Measurements from ENCODE around the gene EFNA5. TPM values are rescaled to one million over a fixed set of nuclear protein-coding genes. Genes with fewer than 3 reads are reported as not detected.

EFNA5 gene
- total and polyA plus RNA-seq, 2 experiments from 2014 or later: 7.5 to 10.1 TPM

DNA sequence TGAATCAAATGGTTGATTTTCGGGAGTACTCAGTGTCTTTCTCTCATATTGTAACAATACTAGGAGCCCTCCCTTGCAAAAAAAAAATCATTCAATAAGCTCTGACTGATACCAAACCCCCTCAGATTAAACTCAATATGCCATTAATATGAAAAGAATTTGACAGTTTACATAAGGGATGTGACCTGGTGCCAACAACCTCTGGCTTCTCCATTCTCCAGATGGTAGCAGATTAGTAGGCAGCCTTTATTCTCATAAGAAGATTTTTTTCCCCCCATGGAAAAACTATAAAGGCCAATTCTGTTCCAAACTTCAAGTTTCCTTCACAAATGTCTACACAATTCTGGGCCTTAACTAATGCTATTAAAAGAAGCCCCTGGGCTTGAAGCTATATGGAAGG lies 96.5 kb downstream of the EFNA5 start:
- no peaks in the 10 kb centered on the region for H3K27me3 ChIP-seq (ENCODE audit: insufficient read depth)
- H3K4me2 ChIP-seq: 0 out of 2 replicates have a peak overlapping the region, but pooled peaks have one; percentile 8
- H3K79me2 ChIP-seq (replicated peaks; ENCODE audit: insufficient read depth): peaks cover 14% of the 10 kb centered on the region
- Mint-ChIP-seq H3K27ac (no peak overlapping the region), H3K36me3 (ENCODE audit: low read depth) (no peaks in the 10 kb centered on the region), H3K4me1 (peaks cover 69% of the 10 kb centered on the region), H3K9me3 (no peaks in the 10 kb centered on the region), H3K4me3 (no peak overlapping the region), H3K27me3 (ENCODE audit: insufficient read depth, low read depth, poor library complexity) (no peaks in the 10 kb centered on the region)
- TF ChIP-seq, protein P1, sequence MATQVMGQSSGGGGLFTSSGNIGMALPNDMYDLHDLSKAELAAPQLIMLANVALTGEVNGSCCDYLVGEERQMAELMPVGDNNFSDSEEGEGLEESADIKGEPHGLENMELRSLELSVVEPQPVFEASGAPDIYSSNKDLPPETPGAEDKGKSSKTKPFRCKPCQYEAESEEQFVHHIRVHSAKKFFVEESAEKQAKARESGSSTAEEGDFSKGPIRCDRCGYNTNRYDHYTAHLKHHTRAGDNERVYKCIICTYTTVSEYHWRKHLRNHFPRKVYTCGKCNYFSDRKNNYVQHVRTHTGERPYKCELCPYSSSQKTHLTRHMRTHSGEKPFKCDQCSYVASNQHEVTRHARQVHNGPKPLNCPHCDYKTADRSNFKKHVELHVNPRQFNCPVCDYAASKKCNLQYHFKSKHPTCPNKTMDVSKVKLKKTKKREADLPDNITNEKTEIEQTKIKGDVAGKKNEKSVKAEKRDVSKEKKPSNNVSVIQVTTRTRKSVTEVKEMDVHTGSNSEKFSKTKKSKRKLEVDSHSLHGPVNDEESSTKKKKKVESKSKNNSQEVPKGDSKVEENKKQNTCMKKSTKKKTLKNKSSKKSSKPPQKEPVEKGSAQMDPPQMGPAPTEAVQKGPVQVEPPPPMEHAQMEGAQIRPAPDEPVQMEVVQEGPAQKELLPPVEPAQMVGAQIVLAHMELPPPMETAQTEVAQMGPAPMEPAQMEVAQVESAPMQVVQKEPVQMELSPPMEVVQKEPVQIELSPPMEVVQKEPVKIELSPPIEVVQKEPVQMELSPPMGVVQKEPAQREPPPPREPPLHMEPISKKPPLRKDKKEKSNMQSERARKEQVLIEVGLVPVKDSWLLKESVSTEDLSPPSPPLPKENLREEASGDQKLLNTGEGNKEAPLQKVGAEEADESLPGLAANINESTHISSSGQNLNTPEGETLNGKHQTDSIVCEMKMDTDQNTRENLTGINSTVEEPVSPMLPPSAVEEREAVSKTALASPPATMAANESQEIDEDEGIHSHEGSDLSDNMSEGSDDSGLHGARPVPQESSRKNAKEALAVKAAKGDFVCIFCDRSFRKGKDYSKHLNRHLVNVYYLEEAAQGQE (IDR thresholded peaks at IDR 0.05; ENCODE audit: unreplicated experiment): no peak
- TF ChIP-seq, protein P2, sequence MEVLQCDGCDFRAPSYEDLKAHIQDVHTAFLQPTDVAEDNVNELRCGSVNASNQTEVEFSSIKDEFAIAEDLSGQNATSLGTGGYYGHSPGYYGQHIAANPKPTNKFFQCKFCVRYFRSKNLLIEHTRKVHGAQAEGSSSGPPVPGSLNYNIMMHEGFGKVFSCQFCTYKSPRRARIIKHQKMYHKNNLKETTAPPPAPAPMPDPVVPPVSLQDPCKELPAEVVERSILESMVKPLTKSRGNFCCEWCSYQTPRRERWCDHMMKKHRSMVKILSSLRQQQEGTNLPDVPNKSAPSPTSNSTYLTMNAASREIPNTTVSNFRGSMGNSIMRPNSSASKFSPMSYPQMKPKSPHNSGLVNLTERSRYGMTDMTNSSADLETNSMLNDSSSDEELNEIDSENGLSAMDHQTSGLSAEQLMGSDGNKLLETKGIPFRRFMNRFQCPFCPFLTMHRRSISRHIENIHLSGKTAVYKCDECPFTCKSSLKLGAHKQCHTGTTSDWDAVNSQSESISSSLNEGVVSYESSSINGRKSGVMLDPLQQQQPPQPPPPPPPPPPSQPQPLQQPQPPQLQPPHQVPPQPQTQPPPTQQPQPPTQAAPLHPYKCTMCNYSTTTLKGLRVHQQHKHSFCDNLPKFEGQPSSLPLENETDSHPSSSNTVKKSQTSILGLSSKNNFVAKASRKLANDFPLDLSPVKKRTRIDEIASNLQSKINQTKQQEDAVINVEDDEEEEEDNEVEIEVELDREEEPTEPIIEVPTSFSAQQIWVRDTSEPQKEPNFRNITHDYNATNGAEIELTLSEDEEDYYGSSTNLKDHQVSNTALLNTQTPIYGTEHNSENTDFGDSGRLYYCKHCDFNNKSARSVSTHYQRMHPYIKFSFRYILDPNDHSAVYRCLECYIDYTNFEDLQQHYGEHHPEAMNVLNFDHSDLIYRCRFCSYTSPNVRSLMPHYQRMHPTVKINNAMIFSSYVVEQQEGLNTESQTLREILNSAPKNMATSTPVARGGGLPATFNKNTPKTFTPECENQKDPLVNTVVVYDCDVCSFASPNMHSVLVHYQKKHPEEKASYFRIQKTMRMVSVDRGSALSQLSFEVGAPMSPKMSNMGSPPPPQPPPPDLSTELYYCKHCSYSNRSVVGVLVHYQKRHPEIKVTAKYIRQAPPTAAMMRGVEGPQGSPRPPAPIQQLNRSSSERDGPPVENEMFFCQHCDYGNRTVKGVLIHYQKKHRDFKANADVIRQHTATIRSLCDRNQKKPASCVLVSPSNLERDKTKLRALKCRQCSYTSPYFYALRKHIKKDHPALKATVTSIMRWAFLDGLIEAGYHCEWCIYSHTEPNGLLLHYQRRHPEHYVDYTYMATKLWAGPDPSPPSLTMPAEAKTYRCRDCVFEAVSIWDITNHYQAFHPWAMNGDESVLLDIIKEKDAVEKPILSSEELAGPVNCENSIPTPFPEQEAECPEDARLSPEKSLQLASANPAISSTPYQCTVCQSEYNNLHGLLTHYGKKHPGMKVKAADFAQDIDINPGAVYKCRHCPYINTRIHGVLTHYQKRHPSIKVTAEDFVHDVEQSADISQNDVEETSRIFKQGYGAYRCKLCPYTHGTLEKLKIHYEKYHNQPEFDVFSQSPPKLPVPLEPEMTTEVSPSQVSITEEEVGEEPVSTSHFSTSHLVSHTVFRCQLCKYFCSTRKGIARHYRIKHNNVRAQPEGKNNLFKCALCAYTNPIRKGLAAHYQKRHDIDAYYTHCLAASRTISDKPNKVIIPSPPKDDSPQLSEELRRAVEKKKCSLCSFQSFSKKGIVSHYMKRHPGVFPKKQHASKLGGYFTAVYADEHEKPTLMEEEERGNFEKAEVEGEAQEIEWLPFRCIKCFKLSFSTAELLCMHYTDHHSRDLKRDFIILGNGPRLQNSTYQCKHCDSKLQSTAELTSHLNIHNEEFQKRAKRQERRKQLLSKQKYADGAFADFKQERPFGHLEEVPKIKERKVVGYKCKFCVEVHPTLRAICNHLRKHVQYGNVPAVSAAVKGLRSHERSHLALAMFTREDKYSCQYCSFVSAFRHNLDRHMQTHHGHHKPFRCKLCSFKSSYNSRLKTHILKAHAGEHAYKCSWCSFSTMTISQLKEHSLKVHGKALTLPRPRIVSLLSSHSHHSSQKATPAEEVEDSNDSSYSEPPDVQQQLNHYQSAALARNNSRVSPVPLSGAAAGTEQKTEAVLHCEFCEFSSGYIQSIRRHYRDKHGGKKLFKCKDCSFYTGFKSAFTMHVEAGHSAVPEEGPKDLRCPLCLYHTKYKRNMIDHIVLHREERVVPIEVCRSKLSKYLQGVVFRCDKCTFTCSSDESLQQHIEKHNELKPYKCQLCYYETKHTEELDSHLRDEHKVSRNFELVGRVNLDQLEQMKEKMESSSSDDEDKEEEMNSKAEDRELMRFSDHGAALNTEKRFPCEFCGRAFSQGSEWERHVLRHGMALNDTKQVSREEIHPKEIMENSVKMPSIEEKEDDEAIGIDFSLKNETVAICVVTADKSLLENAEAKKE (CRISPR knock-in tag; IDR thresholded peaks at IDR 0.05): no peak
- TF ChIP-seq STAT1 (IDR thresholded peaks at IDR 0.05; ENCODE audit: unreplicated experiment): no peak
- TF ChIP-seq CREB1 (CRISPR knock-in tag; IDR thresholded peaks at IDR 0.05; ENCODE audit: low read depth): no peak
- TF ChIP-seq POLR2AphosphoS5 (IDR thresholded peaks at IDR 0.05; ENCODE audit: low read depth): no peak
- TF ChIP-seq, protein P3, sequence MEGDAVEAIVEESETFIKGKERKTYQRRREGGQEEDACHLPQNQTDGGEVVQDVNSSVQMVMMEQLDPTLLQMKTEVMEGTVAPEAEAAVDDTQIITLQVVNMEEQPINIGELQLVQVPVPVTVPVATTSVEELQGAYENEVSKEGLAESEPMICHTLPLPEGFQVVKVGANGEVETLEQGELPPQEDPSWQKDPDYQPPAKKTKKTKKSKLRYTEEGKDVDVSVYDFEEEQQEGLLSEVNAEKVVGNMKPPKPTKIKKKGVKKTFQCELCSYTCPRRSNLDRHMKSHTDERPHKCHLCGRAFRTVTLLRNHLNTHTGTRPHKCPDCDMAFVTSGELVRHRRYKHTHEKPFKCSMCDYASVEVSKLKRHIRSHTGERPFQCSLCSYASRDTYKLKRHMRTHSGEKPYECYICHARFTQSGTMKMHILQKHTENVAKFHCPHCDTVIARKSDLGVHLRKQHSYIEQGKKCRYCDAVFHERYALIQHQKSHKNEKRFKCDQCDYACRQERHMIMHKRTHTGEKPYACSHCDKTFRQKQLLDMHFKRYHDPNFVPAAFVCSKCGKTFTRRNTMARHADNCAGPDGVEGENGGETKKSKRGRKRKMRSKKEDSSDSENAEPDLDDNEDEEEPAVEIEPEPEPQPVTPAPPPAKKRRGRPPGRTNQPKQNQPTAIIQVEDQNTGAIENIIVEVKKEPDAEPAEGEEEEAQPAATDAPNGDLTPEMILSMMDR (conservative IDR thresholded peaks at IDR 0.05; ENCODE audit: low read depth in 2 of 2): no peak
- no peak for TF ChIP-seq ZNF114 (CRISPR knock-in tag; IDR thresholded peaks at IDR 0.05)
- no peak for TF ChIP-seq ZNF331 (CRISPR knock-in tag; IDR thresholded peaks at IDR 0.05; ENCODE audit: low read depth)
- no peak for TF ChIP-seq EZH2 (IDR thresholded peaks at IDR 0.05; ENCODE audit: low read depth, unreplicated experiment)
- TF ChIP-seq, protein P4, sequence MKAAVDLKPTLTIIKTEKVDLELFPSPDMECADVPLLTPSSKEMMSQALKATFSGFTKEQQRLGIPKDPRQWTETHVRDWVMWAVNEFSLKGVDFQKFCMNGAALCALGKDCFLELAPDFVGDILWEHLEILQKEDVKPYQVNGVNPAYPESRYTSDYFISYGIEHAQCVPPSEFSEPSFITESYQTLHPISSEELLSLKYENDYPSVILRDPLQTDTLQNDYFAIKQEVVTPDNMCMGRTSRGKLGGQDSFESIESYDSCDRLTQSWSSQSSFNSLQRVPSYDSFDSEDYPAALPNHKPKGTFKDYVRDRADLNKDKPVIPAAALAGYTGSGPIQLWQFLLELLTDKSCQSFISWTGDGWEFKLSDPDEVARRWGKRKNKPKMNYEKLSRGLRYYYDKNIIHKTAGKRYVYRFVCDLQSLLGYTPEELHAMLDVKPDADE (IDR thresholded peaks at IDR 0.05): no peak
- TF ChIP-seq JUNB (IDR thresholded peaks at IDR 0.05; ENCODE audit: unreplicated experiment): no peak
- no peak for TF ChIP-seq EZH2phosphoT487 (IDR thresholded peaks at IDR 0.05; ENCODE audit: unreplicated experiment)
- TF ChIP-seq NANOG (IDR thresholded peaks at IDR 0.05; ENCODE audit: borderline replicate concordance): no peak
- H3K4me1 ChIP-seq (ENCODE audit: insufficient read depth): peaks cover 61% of the 10 kb centered on the region
- no peaks in the 10 kb centered on the region for H4K20me1 ChIP-seq (replicated peaks; ENCODE audit: insufficient read depth)
- no peak overlapping the region for H3K4me3 ChIP-seq
- no peaks in the 10 kb centered on the region for H3K9me2 ChIP-seq (ENCODE audit: insufficient read depth)
- ATAC-seq: no peak
- H3K27ac ChIP-seq (ENCODE audit: low read depth): no peak overlapping the region
- H3K36me3 ChIP-seq (ENCODE audit: insufficient read depth): no peaks in the 10 kb centered on the region
- H2AFZ ChIP-seq: no peak overlapping the region
- DNase-seq (ENCODE audit: low spot score): no peak
- no peaks in the 10 kb centered on the region for H3F3A ChIP-seq (replicated peaks; ENCODE audit: low read depth)
